BLaER1 (cell line): Measurements from ENCODE around the gene HMBS.
"Not testable (repeated sequence)": the region's sequence is repeated elsewhere in the genome, so short reads cannot be mapped to it uniquely, and the experiment has no call there.

Source experiments
- H3K27ac ChIP-seq: shearing (Covaris generic); formaldehyde crosslinking; 2 replicates; pipeline ENCODE4 v1.8.1; 2022
- H3K27me3 ChIP-seq: shearing (Covaris generic); formaldehyde crosslinking; 2 replicates; pipeline ENCODE4 v1.8.1; 2022
- H3K36me3 ChIP-seq: shearing (Covaris generic); formaldehyde crosslinking; 2 replicates; pipeline ENCODE4 v1.8.1; 2022
- H3K4me1 ChIP-seq: shearing (Covaris generic); formaldehyde crosslinking; 2 replicates; pipeline ENCODE4 v1.8.1; 2022
- H3K4me2 ChIP-seq: shearing (Covaris generic); formaldehyde crosslinking; 2 replicates; pipeline ENCODE4 v1.8.1; 2022
- H3K4me3 ChIP-seq: shearing (Covaris generic); formaldehyde crosslinking; 2 replicates; pipeline ENCODE4 v1.8.1; 2022
- H3K9ac ChIP-seq: shearing (Covaris generic); formaldehyde crosslinking; 2 replicates; pipeline ENCODE4 v1.8.1; 2022
- H3K9me3 ChIP-seq: shearing (Covaris generic); formaldehyde crosslinking; 2 replicates; pipeline ENCODE4 v1.8.1; 2022
- H4K20me1 ChIP-seq: shearing (Covaris generic); formaldehyde crosslinking; 2 replicates; pipeline ENCODE4 v1.8.1; 2022
- Cebpa-rat ChIP-seq: shearing (Covaris generic); IDR thresholded peaks from 2 replicates; pipeline ENCODE4 v1.8.1; 2022

The HMBS gene

DNA sequence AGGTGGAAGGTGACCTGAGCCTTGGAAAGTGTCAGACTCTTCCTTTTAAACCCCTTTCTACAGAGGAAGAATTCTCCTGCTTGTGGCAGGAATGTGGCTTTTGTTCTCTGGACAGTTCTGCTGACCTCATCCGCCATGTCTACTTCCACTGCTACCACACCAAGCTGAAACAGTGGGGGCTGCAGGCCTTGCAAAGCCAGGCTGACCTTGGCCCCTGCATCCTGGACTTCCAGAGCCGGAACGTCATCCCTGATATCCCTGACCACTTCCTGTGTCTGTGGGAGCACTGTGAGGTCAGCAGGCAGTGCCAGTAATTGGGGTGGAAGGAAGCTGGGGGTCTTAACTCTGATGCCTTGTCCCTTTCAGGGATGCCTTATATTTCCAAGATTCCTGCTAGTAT lies 46.0 kb downstream of the HMBS start:
- H3K4me3 ChIP-seq: no peak overlapping the region
- no peak overlapping the region for H3K27ac ChIP-seq
- H3K4me2 ChIP-seq: no peak overlapping the region
- no peaks in the 10 kb centered on the region for H3K27me3 ChIP-seq
- no peak overlapping the region for H3K9ac ChIP-seq
- peaks cover 86% of the 10 kb centered on the region for H3K36me3 ChIP-seq
- TF ChIP-seq Cebpa-rat: no peak
- H3K4me1 ChIP-seq: peaks cover 12% of the 10 kb centered on the region
- H3K9me3 ChIP-seq: no peaks in the 10 kb centered on the region
- H4K20me1 ChIP-seq: no peaks in the 10 kb centered on the region

GRCh38 chr11:119134389-119134978 lies 49.8 kb downstream of the HMBS start:
- H3K36me3 ChIP-seq: peaks cover 61% of the 10 kb centered on the region
- no peak overlapping the region for H3K4me3 ChIP-seq
- H3K27ac ChIP-seq: no peak overlapping the region

DNA sequence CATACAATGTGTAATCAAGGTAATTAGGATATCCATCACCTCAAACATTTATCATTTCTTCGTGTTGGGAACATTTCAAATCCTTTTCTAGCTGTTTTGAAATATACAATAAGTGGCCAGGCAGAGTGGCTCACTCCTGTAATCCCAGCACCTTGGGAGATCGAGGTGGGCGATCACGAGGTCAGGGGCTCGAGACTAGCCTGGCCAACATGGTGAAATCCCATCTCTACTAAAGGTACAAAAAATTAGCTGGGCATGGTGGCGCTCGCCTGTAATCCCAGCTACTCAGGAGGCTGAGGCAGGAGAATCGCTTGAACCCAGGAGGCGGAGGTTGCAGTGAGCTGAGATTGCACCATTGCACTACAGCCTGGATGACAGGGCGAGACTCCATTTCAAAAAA lies 54.6 kb downstream of the HMBS start:
- not testable (repeated sequence) for H3K9ac ChIP-seq, H3K27me3 ChIP-seq, H3K4me2 ChIP-seq, H4K20me1 ChIP-seq, H3K27ac ChIP-seq, H3K4me3 ChIP-seq, H3K4me1 ChIP-seq, H3K9me3 ChIP-seq
- H3K36me3 ChIP-seq: peaks cover 13% of the 10 kb centered on the region

More at GRCh38 chr11:119134389-119134978, 49.8 kb downstream of the HMBS start:
- Histone ChIP-seq H4K20me1 (no peaks in the 10 kb centered on the region), H3K4me2 (no peak overlapping the region), H3K9me3 (no peaks in the 10 kb centered on the region), H3K27me3 (no peaks in the 10 kb centered on the region), H3K4me1 (no peaks in the 10 kb centered on the region), H3K9ac (no peak overlapping the region)
- no peak for TF ChIP-seq Cebpa-rat
